GM20431 (cell line): ENCODE measurements around the gene TIGD7.

Source experiments
- in situ Hi-C: fragments of 300-500 bp; cut with MseI, MboI; formaldehyde crosslinking; loops from one replicate; pipeline ENCODE4 v1.15.0; 2020; ENCODE audit warnings: low sequenced_read_pairs; ENCODE audit not compliant: unreplicated experiment

The TIGD7 gene

GRCh38 chr16:3252967-3253366 is 52.3 kb downstream of the TIGD7 start:
- in situ Hi-C loops: no loop called here

GRCh38 chr16:3249451-3249850 is 55.8 kb downstream of the TIGD7 start:
- in situ Hi-C loops: no loop called here

- in situ Hi-C loops: no loop called here
Measured at GRCh38 chr16:3249020-3249419, 56.2 kb downstream of the TIGD7 start.
